HG02884 (cell line): Measurements from ENCODE around the gene PPP1CA.

Experiments used
- ATAC-seq: cut with Tn5 transposase; IDR thresholded peaks from one replicate; pipeline ENCODE4 v1.9.1; 2021; ENCODE audit warnings: mild to moderate bottlenecking, moderate library complexity; ENCODE audit not compliant: unreplicated experiment

The PPP1CA gene

DNA sequence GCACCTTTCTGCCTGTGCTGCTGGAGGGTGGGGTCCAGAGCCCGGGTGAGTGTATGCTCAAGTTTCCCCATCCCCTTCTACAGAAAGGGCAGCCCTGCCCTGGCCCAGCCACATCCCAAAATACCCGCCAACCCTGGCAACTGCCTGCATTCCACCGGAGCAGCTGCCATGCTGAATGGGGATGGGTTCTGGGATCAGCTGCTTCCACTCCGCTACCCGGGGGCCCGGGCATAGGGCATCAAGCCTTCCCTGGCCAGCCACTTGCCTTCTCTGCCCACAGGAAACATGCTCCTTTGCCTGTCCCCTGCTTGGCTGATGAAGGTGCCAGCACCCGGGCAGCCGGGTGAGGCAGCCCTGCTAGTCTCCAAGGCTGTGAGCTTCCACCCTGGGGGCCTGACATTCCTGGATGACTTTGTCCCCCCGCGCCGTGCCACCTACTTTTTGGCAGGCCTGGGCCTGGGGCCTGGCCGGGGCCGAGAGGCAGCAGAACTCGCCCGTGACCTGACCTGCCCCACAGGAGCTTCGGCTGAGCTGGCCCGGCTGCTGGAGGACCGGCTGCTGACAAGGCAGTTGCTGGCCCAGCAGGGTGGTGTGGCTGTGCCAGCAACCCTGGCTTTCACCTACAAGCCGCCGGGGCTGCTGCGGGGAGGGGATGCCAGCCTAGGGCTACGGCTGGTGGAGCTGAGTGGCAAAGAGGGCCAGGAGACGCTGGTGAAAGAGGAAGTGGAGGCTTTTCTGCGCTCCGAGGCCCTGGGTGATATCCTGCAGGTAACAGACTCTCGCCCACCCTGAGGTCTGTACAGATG, 17.0 kb upstream of the PPP1CA start:
- no peak for ATAC-seq

DNA sequence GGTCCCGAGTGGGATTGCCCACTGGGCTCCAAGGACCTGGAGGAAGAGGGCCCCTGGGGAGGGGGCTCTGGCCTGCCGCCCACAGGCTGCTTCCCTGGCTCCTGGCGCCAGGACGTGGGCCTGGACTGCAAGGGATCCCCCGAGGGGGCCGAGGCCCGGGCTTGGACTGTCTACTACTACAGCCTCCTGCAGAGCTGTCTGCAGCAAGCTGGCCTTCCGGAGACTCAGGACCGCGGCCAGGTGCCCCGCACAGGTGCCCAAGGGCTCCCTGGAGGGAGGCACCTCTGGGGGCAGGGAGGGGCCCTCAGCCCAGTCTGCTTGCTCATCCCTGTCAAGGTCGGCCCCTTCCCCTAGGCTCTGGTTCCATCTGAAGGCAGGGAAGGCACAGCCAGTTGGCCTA, 15.8 kb upstream of the PPP1CA start:
- no peak for ATAC-seq

DNA sequence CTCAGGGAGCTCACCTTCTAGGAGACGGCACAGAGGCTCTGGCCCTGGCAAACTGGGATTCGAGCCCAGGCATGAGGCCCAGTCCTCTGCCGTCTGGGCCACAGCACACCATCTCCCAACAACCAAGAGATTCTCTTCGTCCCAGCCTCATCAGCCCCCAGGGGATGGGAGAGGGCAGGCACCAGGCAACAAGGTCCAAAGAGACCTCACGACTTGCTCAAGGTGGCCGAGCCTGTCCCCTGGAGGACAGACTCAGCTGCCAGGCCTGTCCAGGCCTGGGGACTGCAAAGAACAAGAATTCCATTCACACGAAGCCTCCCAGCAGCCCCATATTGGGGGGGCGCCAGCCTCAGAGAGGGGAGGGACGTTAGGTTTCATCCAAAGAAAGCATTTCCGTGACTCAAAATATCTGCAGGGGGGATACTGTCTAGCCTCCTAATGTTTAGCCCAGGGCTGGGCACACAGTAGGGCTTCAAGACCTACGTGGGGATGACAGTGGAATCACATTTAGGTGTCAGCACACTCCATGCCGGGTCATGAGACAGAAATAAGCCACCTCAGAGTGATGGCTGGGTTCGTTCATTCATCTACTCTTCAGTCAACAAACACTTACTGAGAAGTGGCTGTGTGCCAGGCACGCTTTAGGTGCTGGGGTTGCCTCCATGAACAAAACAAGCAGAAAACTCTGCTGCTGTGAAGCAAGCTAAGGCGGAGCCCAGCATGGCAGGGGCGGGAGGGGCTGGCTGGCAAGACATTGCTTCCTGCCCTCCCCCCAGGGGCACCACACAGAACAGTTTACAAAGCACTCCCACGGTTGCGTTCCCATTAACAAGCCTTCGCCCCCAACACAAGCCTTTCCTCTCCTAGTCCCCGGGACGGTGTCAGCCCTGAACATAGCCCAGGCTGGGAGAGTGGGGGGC, 15.0 kb upstream of the PPP1CA start:
- no peak for ATAC-seq

DNA sequence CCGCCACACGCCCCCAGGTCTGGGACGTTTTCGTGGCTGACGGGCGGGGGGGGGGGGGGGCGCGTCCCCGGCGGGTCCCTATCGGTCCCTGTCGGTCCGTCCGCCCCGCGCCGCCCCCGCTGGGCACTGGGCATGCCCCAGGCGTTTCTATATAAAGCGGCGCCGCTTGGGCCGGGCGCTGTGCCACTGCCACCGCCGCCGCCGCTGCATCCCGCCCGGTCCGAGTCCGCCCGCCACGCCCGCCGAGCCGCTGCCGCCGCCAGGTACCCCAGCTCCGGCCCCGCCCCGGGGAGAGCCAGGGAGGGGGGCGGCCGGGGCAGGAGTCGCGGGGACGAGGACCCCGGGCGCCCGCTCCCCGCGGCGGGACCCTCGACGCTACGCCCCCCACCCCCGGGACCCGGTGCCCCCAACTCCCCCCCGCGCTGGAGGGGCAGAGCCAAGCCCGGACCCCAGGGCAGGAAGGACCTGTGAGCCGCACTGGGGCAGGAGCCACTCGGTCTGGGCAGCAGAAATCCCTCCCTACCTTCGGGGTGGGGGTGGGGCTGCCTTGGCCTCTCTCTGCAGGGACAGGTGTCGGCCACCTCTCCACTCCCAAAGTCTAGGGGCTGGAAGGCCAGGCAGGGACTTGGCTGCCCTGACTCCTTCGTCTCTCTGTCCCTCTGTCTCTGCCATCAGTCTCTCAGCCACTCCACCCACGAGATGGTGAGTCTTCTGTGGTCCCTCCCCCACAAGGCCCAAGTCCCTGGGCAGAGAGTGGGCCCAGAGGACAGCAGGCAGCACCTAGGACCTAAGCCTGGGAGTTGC, 14.0 kb upstream of the PPP1CA start, which contains the start of gene CARNS1:
Gene CARNS1, plus strand, starts transcription at position 178 of the 804 bp plus-strand sequence. Its CDS starts 522 bp downstream, at position 700.
- ATAC-seq = no peak

DNA sequence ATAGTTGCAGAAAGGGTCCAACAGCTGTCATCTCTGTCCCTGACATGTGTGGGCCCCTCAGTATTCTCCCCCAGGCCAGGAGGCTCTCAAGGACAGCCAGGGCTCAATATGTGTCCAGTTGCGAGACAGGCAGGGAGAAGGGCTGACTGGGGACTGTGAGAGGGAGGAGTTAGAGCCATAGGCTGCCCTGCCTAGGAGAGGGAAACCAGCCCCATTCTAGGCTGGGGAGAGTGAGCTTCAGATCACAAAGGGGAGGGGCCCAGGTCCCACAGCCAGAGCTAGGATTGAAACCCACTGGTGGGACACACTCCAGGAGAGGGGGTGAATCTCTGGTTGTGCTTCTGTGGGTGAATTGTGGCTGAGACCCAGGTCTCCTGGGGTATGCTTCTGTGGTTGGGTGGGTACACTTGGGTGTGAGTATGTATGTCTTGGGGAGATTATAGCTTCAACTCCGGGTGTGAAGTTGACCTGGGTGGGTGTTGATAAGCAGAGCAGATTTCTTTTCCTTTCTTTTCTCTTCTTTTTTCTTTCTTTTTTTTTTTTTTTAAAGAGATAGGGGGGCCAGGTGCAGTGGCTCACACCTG, 11.7 kb upstream of the PPP1CA start:
- ATAC-seq = no peak

DNA sequence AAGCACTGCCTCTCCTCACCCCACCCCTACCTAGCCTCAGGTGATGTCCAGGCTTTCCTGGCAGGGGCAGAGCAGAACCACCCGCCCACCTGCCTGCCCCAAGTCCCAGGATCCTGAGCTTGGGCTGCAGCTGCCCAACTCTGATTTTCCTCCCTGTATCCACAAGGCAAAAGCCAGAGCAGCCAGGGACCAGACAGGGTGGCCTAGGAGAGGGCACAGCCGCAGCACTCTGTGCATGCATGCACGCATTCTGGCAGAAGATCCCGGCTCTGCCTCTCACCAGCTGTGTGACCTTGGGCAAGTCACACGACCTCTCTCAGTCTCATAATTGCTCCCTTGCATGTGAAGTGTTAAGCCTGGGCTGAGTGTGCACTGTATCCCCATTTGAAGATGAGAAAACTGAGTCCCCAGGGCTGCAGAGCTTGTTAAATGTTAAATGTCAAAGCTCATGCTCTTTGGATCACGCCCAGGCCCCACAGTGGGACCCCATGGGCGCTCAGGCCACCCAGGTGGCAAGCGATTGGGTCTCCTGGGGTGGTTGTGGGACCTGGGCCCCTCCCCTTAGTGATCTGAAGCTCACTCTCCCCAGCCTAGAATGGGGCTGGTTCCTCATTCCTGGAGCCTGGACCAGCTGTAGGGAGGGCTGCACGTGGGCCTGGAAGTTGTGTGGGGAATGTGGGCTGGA, 11.0 kb upstream of the PPP1CA start:
- no peak for ATAC-seq

DNA sequence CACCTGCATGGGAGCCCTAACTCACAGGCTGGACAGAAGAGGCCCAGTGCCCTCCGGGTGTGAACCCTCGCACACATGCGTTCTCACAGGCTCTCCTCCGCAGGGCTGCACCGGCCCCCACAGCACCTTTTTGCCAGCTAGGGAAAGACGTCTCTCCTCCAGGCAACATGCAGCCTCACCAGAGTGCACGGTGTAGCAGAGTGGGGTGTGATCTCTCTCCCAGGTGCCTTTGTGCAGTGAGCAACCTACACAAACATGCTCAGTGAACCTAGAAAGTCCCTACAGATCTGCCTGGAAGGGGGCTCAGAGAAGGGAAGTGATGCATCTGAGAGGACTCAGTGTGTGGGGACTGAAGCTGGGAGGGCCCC, 10.1 kb upstream of the PPP1CA start:
- no peak for ATAC-seq

DNA sequence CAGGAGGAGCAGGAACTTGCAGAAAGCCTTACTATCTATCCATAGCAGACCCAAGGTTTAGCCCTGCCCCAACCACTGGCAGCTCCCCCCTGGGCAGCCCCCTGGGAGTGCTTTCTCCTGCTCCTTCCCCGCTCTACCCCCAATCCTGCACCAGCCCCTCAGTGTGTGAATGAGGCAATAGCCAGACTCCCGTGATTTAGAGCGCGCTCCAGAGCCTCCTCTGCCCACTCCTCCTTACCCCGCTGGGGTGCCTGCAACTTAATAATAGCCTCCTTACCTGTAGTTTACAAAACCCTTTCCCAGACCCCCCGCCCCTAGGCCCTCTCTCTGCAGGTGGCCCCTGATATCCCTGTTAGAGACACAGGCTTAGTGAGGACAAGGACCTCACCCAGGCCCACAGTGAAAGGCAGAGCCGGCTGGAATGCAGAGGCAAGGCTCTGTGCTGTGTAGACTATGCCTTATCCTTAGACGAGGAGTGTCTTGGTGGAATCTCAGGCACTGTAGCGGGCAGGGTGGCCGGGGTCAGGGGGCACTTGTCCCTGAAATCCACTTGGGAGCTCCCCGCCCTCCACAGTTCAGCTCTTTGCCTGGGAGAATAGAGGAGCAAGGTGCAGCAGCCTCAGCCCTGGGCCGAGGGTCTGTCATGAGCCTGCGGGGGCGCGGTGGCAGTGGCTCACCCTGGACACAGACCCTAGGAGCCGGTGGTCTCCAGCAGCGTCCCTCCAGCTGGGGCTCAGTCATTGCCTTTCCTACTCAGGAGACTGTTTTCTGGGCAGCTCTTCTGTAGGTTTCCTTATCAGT, 9.5 kb upstream of the PPP1CA start:
- no peak for ATAC-seq

DNA sequence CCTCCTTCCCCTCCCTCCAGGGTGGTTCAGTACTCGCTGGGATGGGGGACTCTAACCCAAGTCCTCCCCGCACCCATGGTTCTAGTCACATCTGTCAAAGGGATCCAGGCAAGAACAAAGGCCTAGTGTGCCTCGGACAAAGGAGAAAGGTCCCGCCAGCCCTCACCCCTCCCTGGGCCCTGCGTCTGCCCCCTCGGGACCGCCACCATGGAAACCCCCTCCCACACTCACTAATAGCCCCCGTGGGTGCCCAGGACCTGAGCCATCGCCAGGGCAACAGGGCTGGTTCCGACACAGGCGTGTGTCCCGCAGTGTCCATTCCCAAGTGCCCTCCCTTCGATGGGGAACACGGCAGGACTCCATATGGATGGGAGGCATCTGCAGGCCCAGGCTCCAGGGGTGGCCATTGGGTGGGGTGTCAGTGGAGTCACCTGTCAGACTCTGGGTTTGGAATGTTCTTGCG, 8.7 kb upstream of the PPP1CA start:
- no peak for ATAC-seq

DNA sequence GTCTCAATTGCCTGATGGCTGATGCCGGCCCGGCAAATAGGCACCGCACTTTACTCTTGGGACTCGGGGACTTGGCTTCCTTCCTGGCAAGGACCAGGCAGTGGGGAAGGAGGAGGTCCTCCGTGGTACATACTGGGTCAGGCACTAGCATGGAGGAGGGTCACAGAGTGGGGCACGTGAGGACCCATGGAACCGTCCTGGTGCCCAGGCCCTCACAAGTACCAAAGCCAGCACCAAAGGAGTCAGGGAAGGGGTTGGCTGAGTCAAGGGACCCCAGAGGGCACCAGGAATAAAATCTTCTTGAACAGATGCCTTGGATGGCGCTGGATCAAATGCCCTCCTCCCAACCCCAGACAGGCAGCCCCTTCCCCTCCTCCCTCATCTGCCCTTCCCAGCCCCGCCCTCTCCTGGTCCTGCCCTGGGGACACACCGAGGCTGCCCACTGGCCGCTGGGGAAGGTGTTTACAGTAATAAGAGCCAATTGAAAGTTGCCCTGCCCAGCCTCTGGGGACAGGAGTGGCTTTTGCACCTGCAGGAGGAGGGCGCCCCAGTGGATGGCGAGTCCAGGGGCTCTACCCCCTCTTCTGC, 8.2 kb upstream of the PPP1CA start:
- ATAC-seq = no peak

DNA sequence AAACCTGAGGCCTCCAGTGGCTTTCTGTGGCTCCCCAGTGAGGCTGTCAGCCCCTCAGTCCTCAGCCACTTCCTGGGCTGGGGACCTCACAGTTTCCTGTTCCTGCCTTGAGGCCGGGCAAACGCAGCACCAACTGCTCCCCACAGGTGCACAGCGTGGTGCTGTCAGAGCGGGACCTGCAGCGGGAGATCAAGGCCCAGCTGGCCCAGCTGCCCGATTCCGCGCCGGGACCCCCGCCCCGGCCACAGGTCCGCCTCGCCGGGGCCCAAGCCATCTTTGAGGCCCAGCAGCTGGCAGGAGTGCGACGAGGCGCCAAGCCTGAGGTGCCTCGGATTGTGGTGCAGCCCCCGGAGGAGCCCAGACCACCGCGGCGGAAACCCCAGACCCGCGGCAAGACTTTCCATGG, 7.6 kb upstream of the PPP1CA start:
- ATAC-seq = no peak

DNA sequence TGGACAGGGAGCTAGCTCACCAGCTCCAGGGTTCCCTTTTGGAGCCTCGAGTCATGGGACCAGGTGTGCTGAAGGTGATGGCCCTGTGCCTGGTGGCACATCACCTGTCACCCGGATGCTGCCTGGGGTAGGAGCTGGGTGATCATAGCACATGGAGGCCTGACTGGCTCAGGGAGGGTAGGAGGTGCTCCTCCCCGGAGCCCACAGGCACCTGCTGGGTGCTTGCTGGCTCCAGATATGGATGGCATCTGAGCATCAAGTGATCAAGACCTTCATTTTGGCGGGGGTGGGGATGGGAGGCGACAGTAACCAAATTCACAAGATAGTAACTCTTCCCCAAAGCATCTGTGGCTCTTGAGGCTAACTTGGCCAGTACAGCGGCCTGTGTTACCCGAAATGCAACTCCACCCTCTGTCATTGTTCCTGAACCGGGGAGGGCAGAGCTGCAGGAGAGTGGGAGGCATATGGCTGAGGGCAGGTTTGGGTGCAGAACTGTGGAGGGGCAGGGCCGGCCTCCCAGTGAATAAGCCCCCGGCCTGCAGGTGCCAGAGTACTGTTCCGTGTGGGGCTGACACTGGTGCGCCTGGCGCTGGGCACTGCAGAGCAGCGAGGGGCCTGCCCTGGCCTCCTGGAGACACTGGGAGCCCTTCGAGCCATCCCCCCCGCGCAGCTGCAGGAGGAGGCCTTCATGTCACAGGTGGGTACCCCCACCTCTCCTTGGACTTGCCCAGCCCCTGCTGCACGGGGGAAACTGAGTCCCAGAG, 7.0 kb upstream of the PPP1CA start:
- no peak for ATAC-seq

DNA sequence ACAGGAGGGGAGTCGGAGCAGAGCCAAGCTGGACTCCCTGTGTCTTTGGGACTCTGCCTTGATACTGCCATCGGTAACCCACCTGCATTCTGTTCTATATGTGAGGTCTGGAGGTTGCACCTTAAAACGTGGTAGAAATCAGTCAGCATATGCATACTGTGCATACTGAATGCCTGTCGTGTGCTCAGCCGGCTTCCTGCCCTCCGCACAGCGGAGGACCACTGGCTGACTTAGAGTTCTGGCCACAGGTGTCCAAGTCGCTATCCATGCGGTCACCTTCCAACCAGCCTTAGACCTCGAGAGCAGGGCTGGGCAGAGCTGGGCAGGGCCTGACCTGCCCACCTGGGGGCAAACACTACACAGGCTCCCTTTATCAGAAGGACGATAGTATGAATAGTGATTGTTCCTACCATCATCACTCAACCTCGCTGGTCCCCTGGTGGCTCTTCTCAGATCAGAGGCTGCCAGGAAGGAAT, 6.1 kb upstream of the PPP1CA start:
- ATAC-seq = no peak

DNA sequence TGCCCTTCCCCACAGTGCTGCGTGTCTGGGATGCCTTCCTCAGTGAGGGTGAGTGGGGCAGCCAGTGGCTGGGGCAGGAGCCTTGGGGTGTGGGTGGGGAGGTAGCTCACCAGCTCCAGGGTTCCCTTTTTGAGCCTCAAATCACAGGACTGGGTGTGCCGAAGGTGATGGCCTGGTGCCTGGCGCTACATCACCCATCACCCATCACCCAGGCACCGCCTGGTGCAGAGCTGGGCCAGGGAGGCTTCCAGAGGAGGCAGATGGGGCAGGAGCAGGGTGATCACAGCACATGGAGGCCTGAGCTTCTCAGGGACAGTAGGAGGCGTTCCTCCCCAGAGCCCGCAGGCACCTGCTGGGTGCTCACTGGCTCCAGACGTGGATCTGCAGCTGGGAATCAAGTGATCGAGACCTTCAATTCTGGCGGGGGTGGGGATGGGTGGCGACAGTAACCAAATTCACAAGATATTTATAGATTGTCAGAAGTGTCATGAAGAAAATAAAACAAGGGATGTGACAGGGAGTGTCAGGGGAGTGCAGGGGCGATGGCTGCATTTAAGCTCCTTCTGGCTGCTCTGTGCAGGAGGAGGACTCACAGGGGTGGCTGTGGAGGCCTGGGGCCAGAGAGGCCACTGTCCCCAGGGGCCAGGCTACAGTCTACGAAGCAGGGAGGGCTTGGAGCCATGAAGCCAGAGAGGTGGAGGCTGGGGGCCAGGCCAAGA, 5.5 kb upstream of the PPP1CA start:
- no peak for ATAC-seq

DNA sequence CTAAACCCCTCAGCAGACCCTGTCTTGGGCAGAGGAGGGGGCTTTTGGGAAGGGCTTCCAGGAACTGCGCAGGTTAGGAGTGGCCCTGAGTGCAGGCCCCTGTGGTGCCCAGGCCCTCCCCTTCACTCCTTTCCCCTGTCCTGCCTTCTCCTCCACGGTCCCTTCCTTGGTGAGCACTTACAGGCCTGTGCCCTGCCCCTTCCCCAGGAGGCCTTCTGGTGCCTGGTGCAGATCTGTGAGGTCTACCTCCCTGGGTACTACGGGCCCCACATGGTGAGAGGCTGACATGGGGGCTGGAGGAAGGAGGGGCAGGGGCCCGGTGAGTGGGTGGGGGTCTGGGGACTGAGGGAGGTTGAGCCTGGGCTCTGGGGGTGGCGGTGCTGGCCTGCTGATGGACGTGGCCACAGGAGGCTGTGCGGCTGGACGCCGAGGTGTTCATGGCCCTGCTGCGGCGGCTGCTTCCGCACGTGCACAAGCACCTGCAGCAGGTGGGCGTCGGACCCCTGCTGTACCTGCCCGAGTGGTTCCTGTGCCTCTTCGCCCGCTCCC, 4.8 kb upstream of the PPP1CA start:
- no peak for ATAC-seq

DNA sequence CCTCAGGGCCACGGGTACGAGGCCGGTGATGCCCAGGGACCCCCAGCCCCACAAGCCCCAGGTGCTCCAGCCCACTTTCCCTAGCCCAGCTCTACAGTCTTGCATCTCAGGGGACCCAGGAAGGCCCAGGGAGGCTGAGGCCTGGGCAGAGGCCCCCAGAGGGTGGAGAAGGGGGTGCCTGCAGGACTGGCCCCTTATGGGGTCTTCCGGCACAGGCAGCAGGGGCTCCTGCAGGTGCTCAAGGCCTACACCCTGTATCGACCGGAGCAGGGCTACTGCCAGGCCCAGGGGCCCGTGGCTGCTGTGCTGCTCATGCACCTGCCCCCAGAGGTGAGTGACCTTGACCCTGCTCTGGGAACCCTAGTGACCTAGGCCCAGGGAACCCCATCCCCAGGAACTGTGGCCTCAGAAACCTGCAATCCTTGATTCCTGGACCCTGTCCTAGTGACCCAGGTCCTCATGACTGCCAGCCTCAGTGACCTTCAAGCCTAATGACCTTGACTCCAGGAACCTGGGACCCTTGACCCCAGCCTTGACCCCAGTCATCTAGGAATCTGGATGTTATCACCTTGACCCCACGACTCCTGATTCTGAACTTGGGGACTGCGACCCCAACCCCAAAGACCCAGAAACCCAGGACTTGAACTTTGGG, 4.2 kb upstream of the PPP1CA start:
- ATAC-seq = no peak

DNA sequence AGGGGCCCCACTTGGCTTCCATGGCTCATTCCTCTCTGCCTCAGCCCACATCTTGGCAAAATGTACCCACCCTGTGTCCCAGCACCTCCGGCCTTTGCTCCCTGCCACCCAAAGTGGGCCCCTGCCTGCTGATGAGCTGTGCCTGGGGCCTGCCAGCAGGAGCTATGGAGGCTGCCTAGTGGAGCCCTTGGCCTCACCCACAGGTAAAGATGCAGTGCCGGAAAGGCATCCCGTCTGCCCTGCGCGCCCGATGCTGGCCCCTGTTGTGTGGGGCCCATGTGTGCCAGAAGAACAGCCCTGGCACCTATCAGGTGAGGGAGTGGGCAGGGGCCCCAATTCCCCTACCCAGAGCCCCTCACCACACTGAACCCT, 3.5 kb upstream of the PPP1CA start:
- ATAC-seq = no peak
